OCI-LY7 (cell line): ENCODE results near the gene ZNF652. TPM values are rescaled to one million over a fixed set of nuclear protein-coding genes. Genes with fewer than 3 reads are reported as not detected.
A peak's percentile ranks its signal among the peaks of the same experiment; 100 is the strongest.

Experiments
- BruUV-seq: library from RNA; stranded (reverse); fragments of 400-500 nt; replicated peaks from 2 replicates; lab custom pipeline; 2021; lab: Mats Ljungman, UMichigan
- CTCF ChIA-PET: fragments of 300-600 bp; sonication (Branson Sonifier 250); formaldehyde crosslinking; loops from one replicate; lab custom pipeline; 2022; ENCODE audit warnings: antibody characterized with exemption; ENCODE audit not compliant: unreplicated experiment; lab: Charles Lee
- POLR2A ChIA-PET: fragments of 300-600 bp; sonication (Branson Sonifier 250); formaldehyde crosslinking; loops from one replicate; lab custom pipeline; 2022; ENCODE audit warnings: antibody characterized with exemption; lab: Charles Lee
- DNase-seq: peaks from one replicate; pipeline ENCODE4 v3.0.0-alpha.2; 2015; ENCODE audit warnings: low spot score
- H2AFZ ChIP-seq: fragments of 200-600 bp; sonication (generic), shearing (Covaris generic); 2 replicates; pipeline ENCODE4 v1.6.1; 2014; ENCODE audit warnings: mild to moderate bottlenecking, antibody characterized with exemption, low read length, moderate library complexity
- H3K27ac ChIP-seq: fragments of 200-600 bp; sonication (generic); 2 replicates; pipeline ENCODE4 v1.5.1; 2014; ENCODE audit warnings: mixed run types, low read depth, mild to moderate bottlenecking, moderate library complexity, low read length, inconsistent platforms; ENCODE audit not compliant: poor library complexity, severe bottlenecking
- H3K36me3 ChIP-seq: fragments of 200-600 bp; sonication (generic); 2 replicates; pipeline ENCODE4 v1.6.1; 2014; ENCODE audit warnings: mild to moderate bottlenecking, antibody characterized with exemption, low read length, moderate library complexity, mixed read lengths; ENCODE audit not compliant: insufficient read depth
- H3K4me1 ChIP-seq: fragments of 200-600 bp; sonication (generic); 2 replicates; pipeline ENCODE4 v1.5.1; 2014; ENCODE audit warnings: mild to moderate bottlenecking, low read length; ENCODE audit not compliant: insufficient read depth, poor library complexity, severe bottlenecking
- H3K4me2 ChIP-seq: fragments of 200-600 bp; sonication (generic); 2 replicates; pipeline ENCODE4 v1.6.1; 2014; ENCODE audit warnings: mild to moderate bottlenecking, low read length
- H3K4me3 ChIP-seq: fragments of 200-600 bp; sonication (generic); 2 replicates; pipeline ENCODE4 v1.5.1; 2014; ENCODE audit warnings: mild to moderate bottlenecking, low read depth, low read length; ENCODE audit not compliant: poor library complexity, severe bottlenecking
- H3K79me2 ChIP-seq: fragments of 200-600 bp; sonication (generic); 2 replicates; pipeline ENCODE4 v1.6.1; 2016; ENCODE audit warnings: low read depth, mild to moderate bottlenecking, low read length, moderate library complexity, mixed read lengths; ENCODE audit not compliant: insufficient read depth
- H3K9me2 ChIP-seq: fragments of 200-600 bp; sonication (generic); 2 replicates; pipeline ENCODE4 v1.6.1; 2016; ENCODE audit warnings: mild to moderate bottlenecking, low read length, mixed read lengths; ENCODE audit not compliant: insufficient read depth
- H3K9me3 ChIP-seq: fragments of 200-600 bp; sonication (generic); 2 replicates; pipeline ENCODE4 v1.6.1; 2014; ENCODE audit warnings: mild to moderate bottlenecking, mixed run types, low read length, mixed read lengths
- H4K20me1 ChIP-seq: fragments of 200-600 bp; sonication (generic); 2 replicates; pipeline ENCODE4 v1.6.1; 2014; ENCODE audit warnings: mild to moderate bottlenecking, antibody characterized with exemption, low read length, moderate library complexity, mixed read lengths; ENCODE audit not compliant: insufficient read depth
- EZH2phosphoT487 ChIP-seq: fragments of 200-600 bp; sonication (generic); IDR thresholded peaks from 2 replicates; pipeline ENCODE4 v1.6.1; 2018; ENCODE audit warnings: low read depth, borderline replicate concordance, mild to moderate bottlenecking, mixed run types, antibody characterized with exemption, low read length, moderate library complexity, mixed read lengths
- intact Hi-C: fragments of 100-400 bp; cut with micrococcal nuclease; formaldehyde crosslinking; loops from one replicate; pipeline ENCODE4 v1.10.0; 2022; ENCODE audit not compliant: unreplicated experiment
- total RNA-seq, 2 experiments: library from RNA; depleted of rRNA in 1 of 2; stranded (reverse); fragments of >200 nt in 1 of 2; shearing (Covaris generic) in 1 of 2; gene quantifications; 2 replicates each; pipeline ENCODE4 v1.2.3, GENCODE V29; 2014 to 2022
- TF ChIP-seq, protein P1 (sequence below): fragments of 200-600 bp; sonication (generic); conservative IDR thresholded peaks from 2 replicates; pipeline ENCODE4 v1.5.1; 2014; ENCODE audit warnings: mild to moderate bottlenecking, antibody characterized with exemption, low read length, moderate library complexity, mixed read lengths

ZNF652 gene
- total RNA-seq, 2 experiments from 2014 or later: 36.8 to 69.7 TPM

DNA sequence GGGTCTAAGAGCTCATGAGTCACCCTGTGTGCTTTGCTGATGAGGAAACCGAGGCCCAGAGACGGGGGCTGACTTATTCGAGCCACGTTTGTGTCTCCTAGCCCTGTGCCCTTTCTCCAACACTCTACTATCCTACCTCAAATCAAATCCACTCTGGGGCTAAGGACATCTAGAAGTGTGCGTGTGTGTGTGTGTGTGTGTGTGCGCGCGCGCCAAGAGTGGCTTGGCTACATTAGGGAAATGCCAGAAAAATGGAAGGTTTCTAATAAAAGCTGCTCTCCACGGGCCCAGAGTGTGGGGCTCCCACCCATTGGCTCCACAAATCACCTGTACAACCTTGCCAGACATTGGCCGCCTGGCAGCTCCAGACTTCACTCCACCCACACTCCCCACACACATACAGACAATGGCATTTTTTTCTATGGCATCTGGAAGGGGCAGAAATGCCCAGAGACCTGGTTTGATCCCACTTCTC is 101.2 kb downstream of the ZNF652 start:
- BruUV-seq: no TSS peak
- CTCF ChIA-PET: no interaction called here
- no peaks in the 10 kb centered on the region for H3K36me3 ChIP-seq
- H4K20me1 ChIP-seq: no peaks in the 10 kb centered on the region
- no peaks in the 10 kb centered on the region for H3K79me2 ChIP-seq
- no peaks in the 10 kb centered on the region for H3K9me2 ChIP-seq
- TF ChIP-seq, protein P1, sequence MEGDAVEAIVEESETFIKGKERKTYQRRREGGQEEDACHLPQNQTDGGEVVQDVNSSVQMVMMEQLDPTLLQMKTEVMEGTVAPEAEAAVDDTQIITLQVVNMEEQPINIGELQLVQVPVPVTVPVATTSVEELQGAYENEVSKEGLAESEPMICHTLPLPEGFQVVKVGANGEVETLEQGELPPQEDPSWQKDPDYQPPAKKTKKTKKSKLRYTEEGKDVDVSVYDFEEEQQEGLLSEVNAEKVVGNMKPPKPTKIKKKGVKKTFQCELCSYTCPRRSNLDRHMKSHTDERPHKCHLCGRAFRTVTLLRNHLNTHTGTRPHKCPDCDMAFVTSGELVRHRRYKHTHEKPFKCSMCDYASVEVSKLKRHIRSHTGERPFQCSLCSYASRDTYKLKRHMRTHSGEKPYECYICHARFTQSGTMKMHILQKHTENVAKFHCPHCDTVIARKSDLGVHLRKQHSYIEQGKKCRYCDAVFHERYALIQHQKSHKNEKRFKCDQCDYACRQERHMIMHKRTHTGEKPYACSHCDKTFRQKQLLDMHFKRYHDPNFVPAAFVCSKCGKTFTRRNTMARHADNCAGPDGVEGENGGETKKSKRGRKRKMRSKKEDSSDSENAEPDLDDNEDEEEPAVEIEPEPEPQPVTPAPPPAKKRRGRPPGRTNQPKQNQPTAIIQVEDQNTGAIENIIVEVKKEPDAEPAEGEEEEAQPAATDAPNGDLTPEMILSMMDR: no peak
- TF ChIP-seq EZH2phosphoT487: no peak
- no peak for DNase-seq
- no peaks in the 10 kb centered on the region for H3K9me3 ChIP-seq
- H3K27ac ChIP-seq: no peak overlapping the region
- POLR2A ChIA-PET: no interaction called here
- intact Hi-C loops: no loop called here
- H3K4me3 ChIP-seq: no peak overlapping the region
- H2AFZ ChIP-seq: no peak overlapping the region
- H3K4me1 ChIP-seq: no peaks in the 10 kb centered on the region
- H3K4me2 ChIP-seq: no peak overlapping the region

DNA sequence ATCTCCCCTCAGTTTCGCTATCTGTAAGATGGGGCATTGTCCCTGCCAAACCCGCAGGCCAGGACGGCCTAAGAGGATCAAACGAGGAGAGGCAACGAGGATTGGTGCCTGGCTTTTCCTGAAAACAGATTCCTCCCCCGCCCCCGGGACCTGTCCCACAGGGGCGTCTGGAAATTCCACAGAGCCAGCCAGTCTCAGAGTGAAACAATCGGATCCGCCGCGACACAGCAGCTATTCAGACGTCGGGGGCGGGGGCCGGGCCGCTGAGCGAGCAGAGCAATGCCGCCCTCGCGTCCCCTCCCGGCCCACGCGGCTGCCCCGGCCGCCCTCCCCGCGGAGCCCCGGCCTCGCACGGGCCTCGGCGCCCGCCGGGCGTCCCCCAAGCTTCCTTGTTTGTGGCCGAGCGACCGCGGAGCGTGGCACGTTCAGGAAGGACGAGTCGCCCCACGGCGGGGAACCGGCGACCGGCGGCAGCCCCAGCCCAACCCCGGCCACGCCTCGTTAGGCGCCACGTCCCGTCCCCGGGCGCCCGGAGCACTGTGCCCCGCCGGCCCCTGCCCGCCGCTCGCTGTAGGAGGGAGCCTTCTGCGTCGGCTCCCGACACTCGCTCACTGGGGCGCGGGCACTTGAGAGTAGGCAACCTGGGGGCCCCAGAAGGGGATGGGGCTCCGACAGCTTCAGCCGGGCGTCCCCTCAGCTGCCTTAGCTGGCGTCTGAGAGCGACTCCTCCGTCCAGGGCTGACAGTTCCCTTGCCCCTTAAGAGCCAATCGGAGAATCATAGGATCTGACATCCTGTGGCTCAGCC is 101.8 kb downstream of the ZNF652 start:
- Histone ChIP-seq H3K4me1 (no peaks in the 10 kb centered on the region), H3K79me2 (no peaks in the 10 kb centered on the region), H4K20me1 (no peaks in the 10 kb centered on the region), H3K36me3 (no peaks in the 10 kb centered on the region), H3K9me3 (no peaks in the 10 kb centered on the region), H2AFZ (no peak overlapping the region), H3K4me2 (peak overlapping the region; percentile 28; the same call in 1 of the 2 replicates), H3K27ac (no peak overlapping the region), H3K4me3 (peak overlapping the region; percentile 18), H3K9me2 (no peaks in the 10 kb centered on the region)
- CTCF ChIA-PET: no interaction called here
- BruUV-seq: no TSS peak
- TF ChIP-seq, protein P1: no peak
- TF ChIP-seq EZH2phosphoT487: 0 out of 2 replicates have a peak, but pooled peaks have one; percentile 48
- POLR2A ChIA-PET: interaction anchor here (0.5 kb wide), 1 partner anchor 82 kb away, joined by 4 read pairs; no protein-coding TSS in a partner anchor
- intact Hi-C loops: no loop called here
- no peak for DNase-seq

DNA sequence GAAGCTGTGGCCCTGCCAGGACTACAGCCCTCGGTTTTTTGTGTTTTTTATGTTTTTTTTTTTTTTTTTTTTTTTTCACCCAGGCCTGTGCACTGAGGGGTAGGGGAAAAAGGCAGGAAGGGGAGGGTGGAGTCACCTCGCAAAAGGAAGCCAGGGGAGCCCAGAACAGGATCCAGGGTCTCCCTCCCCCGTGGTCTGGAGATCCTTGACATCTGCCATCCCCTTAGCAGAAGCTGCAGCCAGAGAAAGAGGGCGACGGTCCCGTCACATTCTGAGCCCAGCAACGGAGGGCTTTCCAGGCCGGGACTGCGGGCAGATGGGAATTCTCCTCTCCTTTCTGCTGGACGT is 102.4 kb downstream of the ZNF652 start:
- ChIA-PET CTCF (no interaction called here), POLR2A (interaction anchor here (0.5 to 0.6 kb wide), 2 partner anchors 81 to 1286 kb away, joined by 4 to 5 read pairs; no protein-coding TSS in a partner anchor)
- no peaks in the 10 kb centered on the region for H3K36me3 ChIP-seq
- H3K4me1 ChIP-seq: no peaks in the 10 kb centered on the region
- no peak overlapping the region for H3K27ac ChIP-seq
- H3K9me2 ChIP-seq: no peaks in the 10 kb centered on the region
- no peak overlapping the region for H3K4me3 ChIP-seq
- H2AFZ ChIP-seq: no peak overlapping the region
- no TSS peak for BruUV-seq
- no peak overlapping the region; the same call in 1 of the 2 replicates for H3K4me2 ChIP-seq
- H3K79me2 ChIP-seq: no peaks in the 10 kb centered on the region
- H4K20me1 ChIP-seq: no peaks in the 10 kb centered on the region
- no peak for DNase-seq
- H3K9me3 ChIP-seq: no peaks in the 10 kb centered on the region
- TF ChIP-seq, protein P1: no peak
- no peak for TF ChIP-seq EZH2phosphoT487
- intact Hi-C loops: no loop called here
